Measurements from ENCODE around the gene ASIP. TPM values are rescaled to one million over a fixed set of nuclear protein-coding genes. Genes with fewer than 3 reads are reported as not detected.

ASIP gene
- total and polyA plus RNA-seq, 2 of the 13 experiments (the other 11 are each of a cell fraction or from before 2014, with no cell fraction given), result not detected

DNA sequence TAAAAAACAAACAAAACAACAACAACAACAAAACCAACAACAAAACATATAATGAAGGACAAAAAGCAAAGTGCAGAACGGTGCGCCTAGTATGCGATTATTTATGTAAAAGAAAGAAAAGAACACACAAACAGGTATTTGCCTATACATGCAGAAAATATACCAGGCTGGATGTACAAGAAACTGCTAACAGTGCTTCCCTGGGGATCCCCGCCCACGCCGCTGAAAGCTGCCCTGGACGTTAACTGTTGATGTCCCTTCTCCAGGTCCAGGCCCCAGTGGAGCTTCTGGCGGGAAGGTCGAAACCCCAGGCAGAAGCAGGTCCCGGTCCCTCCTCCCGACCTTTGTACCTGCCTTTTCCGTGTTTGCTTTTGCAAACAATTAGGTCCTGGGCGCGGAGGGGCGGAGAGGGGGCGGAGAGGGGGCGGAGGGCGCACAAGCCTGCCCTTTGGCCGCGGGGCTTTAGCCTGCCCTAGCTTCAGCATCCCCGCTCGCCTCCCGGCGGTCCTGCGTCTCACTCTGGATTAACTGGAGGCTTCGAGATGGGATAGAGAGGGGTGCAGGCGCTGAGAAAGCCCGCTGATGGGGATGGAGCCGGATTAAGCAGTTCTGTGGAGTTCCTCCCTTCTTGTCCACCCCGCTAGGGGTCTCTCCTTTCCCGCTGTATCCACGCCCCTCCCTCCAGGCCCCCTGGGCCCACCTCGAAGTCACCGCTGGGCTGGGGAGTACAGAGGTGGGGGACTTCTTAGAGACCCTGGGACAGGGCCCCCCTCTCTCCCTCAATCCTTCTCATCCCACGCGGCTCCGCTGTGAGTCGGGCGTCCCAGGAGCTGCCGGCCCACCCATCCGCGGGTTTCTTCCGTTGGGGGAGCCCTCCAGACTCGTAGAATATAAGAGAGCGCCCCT lies 70.1 kb downstream of the ASIP start (continued):
- TF ChIP-seq, protein P1, sequence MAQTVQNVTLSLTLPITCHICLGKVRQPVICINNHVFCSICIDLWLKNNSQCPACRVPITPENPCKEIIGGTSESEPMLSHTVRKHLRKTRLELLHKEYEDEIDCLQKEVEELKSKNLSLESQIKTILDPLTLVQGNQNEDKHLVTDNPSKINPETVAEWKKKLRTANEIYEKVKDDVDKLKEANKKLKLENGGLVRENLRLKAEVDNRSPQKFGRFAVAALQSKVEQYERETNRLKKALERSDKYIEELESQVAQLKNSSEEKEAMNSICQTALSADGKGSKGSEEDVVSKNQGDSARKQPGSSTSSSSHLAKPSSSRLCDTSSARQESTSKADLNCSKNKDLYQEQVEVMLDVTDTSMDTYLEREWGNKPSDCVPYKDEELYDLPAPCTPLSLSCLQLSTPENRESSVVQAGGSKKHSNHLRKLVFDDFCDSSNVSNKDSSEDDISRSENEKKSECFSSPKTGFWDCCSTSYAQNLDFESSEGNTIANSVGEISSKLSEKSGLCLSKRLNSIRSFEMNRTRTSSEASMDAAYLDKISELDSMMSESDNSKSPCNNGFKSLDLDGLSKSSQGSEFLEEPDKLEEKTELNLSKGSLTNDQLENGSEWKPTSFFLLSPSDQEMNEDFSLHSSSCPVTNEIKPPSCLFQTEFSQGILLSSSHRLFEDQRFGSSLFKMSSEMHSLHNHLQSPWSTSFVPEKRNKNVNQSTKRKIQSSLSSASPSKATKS (CRISPR knock-in tag; IDR thresholded peaks at IDR 0.05), result no peak
- TF ChIP-seq, protein P2, sequence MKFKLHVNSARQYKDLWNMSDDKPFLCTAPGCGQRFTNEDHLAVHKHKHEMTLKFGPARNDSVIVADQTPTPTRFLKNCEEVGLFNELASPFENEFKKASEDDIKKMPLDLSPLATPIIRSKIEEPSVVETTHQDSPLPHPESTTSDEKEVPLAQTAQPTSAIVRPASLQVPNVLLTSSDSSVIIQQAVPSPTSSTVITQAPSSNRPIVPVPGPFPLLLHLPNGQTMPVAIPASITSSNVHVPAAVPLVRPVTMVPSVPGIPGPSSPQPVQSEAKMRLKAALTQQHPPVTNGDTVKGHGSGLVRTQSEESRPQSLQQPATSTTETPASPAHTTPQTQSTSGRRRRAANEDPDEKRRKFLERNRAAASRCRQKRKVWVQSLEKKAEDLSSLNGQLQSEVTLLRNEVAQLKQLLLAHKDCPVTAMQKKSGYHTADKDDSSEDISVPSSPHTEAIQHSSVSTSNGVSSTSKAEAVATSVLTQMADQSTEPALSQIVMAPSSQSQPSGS (CRISPR knock-in tag; IDR thresholded peaks at IDR 0.05), result peak; percentile 89
- peak; percentile 99 for TF ChIP-seq DPF2 (CRISPR knock-in tag; IDR thresholded peaks at IDR 0.05; ENCODE audit: borderline replicate concordance, low read depth)
- peak; percentile 83; the same call in 1 of the 2 replicates for TF ChIP-seq TRIM24 (CRISPR knock-in tag; IDR thresholded peaks at IDR 0.05)
- TF ChIP-seq ZNF768 (CRISPR knock-in tag; IDR thresholded peaks at IDR 0.05), result no peak; the same call in 1 of the 2 replicates
- TF ChIP-seq ZSCAN22 (CRISPR knock-in tag; IDR thresholded peaks at IDR 0.05), result no peak
- no peak for TF ChIP-seq SETDB1 (CRISPR knock-in tag; IDR thresholded peaks at IDR 0.05; ENCODE audit: borderline replicate concordance)
- peak; percentile 88; the same call in 1 of the 2 replicates for TF ChIP-seq TBP (CRISPR knock-in tag; IDR thresholded peaks at IDR 0.05)
- TF ChIP-seq, protein P3, sequence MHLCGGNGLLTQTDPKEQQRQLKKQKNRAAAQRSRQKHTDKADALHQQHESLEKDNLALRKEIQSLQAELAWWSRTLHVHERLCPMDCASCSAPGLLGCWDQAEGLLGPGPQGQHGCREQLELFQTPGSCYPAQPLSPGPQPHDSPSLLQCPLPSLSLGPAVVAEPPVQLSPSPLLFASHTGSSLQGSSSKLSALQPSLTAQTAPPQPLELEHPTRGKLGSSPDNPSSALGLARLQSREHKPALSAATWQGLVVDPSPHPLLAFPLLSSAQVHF (CRISPR knock-in tag; IDR thresholded peaks at IDR 0.05), result peak; percentile 86; the same call in 1 of the 2 replicates
- TF ChIP-seq ELF1 (CRISPR knock-in tag; IDR thresholded peaks at IDR 0.05), result peak; percentile 79
- no peak for TF ChIP-seq CCAR2 (optimal IDR thresholded peaks at IDR 0.05; ENCODE audit: low read depth, low read length)
- no peak; the same call in 1 of the 2 replicates for TF ChIP-seq SRY (CRISPR knock-in tag; IDR thresholded peaks at IDR 0.05)
- TF ChIP-seq, protein P4, sequence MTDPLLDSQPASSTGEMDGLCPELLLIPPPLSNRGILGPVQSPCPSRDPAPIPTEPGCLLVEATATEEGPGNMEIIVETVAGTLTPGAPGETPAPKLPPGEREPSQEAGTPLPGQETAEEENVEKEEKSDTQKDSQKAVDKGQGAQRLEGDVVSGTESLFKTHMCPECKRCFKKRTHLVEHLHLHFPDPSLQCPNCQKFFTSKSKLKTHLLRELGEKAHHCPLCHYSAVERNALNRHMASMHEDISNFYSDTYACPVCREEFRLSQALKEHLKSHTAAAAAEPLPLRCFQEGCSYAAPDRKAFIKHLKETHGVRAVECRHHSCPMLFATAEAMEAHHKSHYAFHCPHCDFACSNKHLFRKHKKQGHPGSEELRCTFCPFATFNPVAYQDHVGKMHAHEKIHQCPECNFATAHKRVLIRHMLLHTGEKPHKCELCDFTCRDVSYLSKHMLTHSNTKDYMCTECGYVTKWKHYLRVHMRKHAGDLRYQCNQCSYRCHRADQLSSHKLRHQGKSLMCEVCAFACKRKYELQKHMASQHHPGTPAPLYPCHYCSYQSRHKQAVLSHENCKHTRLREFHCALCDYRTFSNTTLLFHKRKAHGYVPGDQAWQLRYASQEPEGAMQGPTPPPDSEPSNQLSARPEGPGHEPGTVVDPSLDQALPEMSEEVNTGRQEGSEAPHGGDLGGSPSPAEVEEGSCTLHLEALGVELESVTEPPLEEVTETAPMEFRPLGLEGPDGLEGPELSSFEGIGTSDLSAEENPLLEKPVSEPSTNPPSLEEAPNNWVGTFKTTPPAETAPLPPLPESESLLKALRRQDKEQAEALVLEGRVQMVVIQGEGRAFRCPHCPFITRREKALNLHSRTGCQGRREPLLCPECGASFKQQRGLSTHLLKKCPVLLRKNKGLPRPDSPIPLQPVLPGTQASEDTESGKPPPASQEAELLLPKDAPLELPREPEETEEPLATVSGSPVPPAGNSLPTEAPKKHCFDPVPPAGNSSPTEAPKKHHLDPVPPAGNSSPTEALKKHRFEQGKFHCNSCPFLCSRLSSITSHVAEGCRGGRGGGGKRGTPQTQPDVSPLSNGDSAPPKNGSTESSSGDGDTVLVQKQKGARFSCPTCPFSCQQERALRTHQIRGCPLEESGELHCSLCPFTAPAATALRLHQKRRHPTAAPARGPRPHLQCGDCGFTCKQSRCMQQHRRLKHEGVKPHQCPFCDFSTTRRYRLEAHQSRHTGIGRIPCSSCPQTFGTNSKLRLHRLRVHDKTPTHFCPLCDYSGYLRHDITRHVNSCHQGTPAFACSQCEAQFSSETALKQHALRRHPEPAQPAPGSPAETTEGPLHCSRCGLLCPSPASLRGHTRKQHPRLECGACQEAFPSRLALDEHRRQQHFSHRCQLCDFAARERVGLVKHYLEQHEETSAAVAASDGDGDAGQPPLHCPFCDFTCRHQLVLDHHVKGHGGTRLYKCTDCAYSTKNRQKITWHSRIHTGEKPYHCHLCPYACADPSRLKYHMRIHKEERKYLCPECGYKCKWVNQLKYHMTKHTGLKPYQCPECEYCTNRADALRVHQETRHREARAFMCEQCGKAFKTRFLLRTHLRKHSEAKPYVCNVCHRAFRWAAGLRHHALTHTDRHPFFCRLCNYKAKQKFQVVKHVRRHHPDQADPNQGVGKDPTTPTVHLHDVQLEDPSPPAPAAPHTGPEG (CRISPR knock-in tag; IDR thresholded peaks at IDR 0.05), result no peak; the same call in none of the 2 replicates
- TF ChIP-seq TOPORS (CRISPR knock-in tag; IDR thresholded peaks at IDR 0.05), result no peak
- TF ChIP-seq, protein P5, sequence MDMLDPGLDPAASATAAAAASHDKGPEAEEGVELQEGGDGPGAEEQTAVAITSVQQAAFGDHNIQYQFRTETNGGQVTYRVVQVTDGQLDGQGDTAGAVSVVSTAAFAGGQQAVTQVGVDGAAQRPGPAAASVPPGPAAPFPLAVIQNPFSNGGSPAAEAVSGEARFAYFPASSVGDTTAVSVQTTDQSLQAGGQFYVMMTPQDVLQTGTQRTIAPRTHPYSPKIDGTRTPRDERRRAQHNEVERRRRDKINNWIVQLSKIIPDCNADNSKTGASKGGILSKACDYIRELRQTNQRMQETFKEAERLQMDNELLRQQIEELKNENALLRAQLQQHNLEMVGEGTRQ (IDR thresholded peaks at IDR 0.05; ENCODE audit: low read depth, low read length), result no peak
- TF ChIP-seq, protein P5 (CRISPR knock-in tag; IDR thresholded peaks at IDR 0.05; ENCODE audit: borderline replicate concordance), result no peak; the same call in 1 of the 2 replicates

Measured in HepG2 (cell line).